HuH-7 (cell line): Measurements from ENCODE around the gene RNF146.
"Not testable (repeated sequence)": the region's sequence is repeated elsewhere in the genome, so short reads cannot be mapped to it uniquely, and the experiment has no call there.

Experiments used
- DNase-seq: peaks from one replicate; pipeline ENCODE4 v3.0.0; 2011; ENCODE audit warnings: low spot score

RNF146 gene

GRCh38 chr6:127288705-127289104 lies 22.0 kb downstream of the RNF146 start:
- DNase-seq = no peak

GRCh38 chr6:127289934-127290333 lies 23.3 kb downstream of the RNF146 start:
- DNase-seq = no peak

GRCh38 chr6:127290391-127291265 lies 24.0 kb downstream of the RNF146 start:
- no peak for DNase-seq

GRCh38 chr6:127291495-127291894 lies 24.8 kb downstream of the RNF146 start:
- no peak for DNase-seq

- peak; percentile 4 for DNase-seq
Measured at GRCh38 chr6:127297502-127298070, 30.9 kb downstream of the RNF146 start.

- DNase-seq = no peak
Measured at GRCh38 chr6:127298475-127298874, 31.8 kb downstream of the RNF146 start.

- DNase-seq = no peak
Measured at GRCh38 chr6:127299522-127300240, 33.0 kb downstream of the RNF146 start.

GRCh38 chr6:127300411-127300810 lies 33.7 kb downstream of the RNF146 start:
- DNase-seq = no peak

GRCh38 chr6:127301199-127301700 lies 34.6 kb downstream of the RNF146 start:
- DNase-seq = no peak

GRCh38 chr6:127302728-127303660 lies 36.3 kb downstream of the RNF146 start:
- DNase-seq = no peak

- no peak for DNase-seq
Measured at GRCh38 chr6:127303917-127304316, 37.3 kb downstream of the RNF146 start.

GRCh38 chr6:127305741-127306140 lies 39.1 kb downstream of the RNF146 start:
- no peak for DNase-seq

GRCh38 chr6:127317388-127318128 lies 50.9 kb downstream of the RNF146 start:
- DNase-seq = no peak

GRCh38 chr6:127319686-127320085 lies 53.0 kb downstream of the RNF146 start:
- DNase-seq = no peak

- no peak for DNase-seq
Measured at GRCh38 chr6:127328043-127328609, 61.5 kb downstream of the RNF146 start.

- not testable (repeated sequence) for DNase-seq
Measured at GRCh38 chr6:127331256-127331655, 64.6 kb downstream of the RNF146 start.

GRCh38 chr6:127332383-127332961 lies 65.8 kb downstream of the RNF146 start:
- DNase-seq = no peak
